Large intestine (tissue), 3 donors: Measurements from ENCODE around the gene IARS2. TPM values are rescaled to one million over a fixed set of nuclear protein-coding genes. Genes with fewer than 3 reads are reported as not detected.

Source experiments
- DNase-seq, 2 donors: peaks; one replicate each; pipeline versions ENCODE4 v3.0.0 to v3.0.0-alpha.2; 2013
- H3K27ac ChIP-seq: one replicate; pipeline ENCODE4 v1.5.1; 2013; ENCODE audit warnings: low read length
- H3K27me3 ChIP-seq: 2 replicates; pipeline ENCODE4 v1.6.1; 2013; ENCODE audit warnings: low read length; ENCODE audit not compliant: control insufficient read depth, insufficient read depth
- H3K36me3 ChIP-seq: 2 replicates; pipeline ENCODE4 v1.6.1; 2013; ENCODE audit warnings: low read length; ENCODE audit not compliant: control insufficient read depth, insufficient read depth
- H3K4me1 ChIP-seq: one replicate; pipeline ENCODE4 v1.6.1; 2013; ENCODE audit warnings: low read length; ENCODE audit not compliant: control insufficient read depth, insufficient read depth
- H3K4me3 ChIP-seq: one replicate; pipeline ENCODE4 v1.5.1; 2013; ENCODE audit warnings: low read length
- H3K9me3 ChIP-seq: one replicate; pipeline ENCODE4 v1.6.1; 2013; ENCODE audit warnings: mild to moderate bottlenecking, low read depth, low read length, moderate library complexity; ENCODE audit not compliant: control insufficient read depth
- WGBS: methylation state at CpG from one replicate; pipeline ENCODE4 v1.1.5; 2013; ENCODE audit warnings: low lambda C conversion rate; ENCODE audit not compliant: insufficient coverage; 5-methylcytosine and 5-hydroxymethylcytosine counted together
- polyA plus RNA-seq: library from polyadenylated mRNA; unstranded; fragments of 120-200 nt; gene quantifications from one replicate; pipeline ENCODE4 v1.2.1, GENCODE V29; 2013

The IARS2 gene
- polyA plus RNA-seq, 1 donor, result 75.9 TPM

DNA sequence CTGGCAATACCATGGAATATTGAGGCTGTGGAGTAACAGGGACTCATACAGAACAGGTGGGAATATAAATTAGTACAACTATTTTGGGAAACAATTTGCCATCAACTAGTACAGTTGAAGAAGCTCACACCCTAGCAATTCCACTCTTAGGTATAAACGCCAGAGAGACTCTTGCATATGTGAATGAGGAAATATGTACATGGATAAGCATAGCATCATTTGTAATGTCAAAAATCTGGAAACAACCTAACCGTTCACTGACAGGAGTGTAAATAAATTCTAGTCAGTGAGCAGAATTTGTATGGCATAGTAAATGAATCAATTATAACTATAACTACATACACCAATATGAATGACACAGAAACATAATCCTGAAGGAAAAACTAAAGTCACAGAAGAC is 94.6 kb downstream of the IARS2 start:
- H3K27me3 ChIP-seq, result no peaks in the 10 kb centered on the region

DNA sequence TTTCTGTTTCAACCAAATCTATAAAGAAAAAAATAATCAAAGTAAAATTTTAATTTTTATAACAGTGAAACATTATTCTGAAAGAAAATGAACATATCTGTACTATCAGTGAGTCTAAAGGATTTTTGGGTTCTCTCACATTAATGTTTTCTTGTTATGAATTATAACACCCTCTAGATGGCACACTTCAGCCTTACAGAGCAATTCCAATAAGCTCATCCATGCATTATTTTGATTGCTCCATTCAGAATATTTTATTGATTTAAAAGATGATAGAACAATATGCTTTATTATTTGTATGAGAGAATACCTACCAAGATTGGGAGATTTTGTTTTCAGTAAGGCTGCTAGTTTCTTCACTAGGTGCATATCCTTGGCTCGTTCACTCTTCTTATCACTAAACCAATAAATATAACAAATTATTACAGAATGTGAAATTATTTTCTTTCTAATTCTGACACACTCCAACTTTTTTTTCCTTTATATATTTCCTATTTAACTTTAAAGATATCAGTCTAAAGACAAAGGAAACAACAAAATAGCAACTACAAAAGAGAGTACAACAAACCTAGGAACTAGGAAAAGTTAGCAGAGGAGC is 95.9 kb downstream of the IARS2 start:
- 67% methylated on average over 1 of the region's 1 CpG for WGBS

More for the DNA sequence above, 94.6 kb downstream of the IARS2 start:
- WGBS, result no CpG with 5 or more reads among the region's 2 CpGs
- H3K9me3 ChIP-seq, result no peaks in the 10 kb centered on the region
- no peak for DNase-seq
- peaks cover 54% of the 10 kb centered on the region for H3K36me3 ChIP-seq
- H3K4me3 ChIP-seq, result no peak overlapping the region
- H3K27ac ChIP-seq, result no peak overlapping the region
- H3K4me1 ChIP-seq, result no peaks in the 10 kb centered on the region

DNA sequence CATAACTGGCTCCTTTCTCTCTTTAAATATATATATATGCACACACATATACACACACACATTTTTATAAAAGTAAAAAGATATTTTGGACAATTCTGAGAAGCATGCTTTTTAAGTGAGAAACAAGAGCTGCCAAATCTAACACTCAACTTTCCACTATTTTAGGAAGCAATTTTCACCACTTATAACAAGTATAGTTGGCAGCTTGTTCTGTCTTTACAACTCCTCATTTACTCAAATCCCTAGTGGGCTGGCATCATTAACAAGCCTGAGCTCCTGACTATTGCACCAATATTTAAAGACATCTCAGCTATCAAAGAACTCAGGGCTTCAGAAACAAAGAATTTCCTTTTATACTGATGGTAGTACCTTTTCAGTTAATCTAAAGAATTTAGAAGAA is 101.8 kb downstream of the IARS2 start:
- Histone ChIP-seq H3K9me3 (no peaks in the 10 kb centered on the region), H3K27me3 (no peaks in the 10 kb centered on the region), H3K27ac (no peak overlapping the region), H3K36me3 (peaks cover 43% of the 10 kb centered on the region), H3K4me1 (no peaks in the 10 kb centered on the region), H3K4me3 (no peak overlapping the region)
- no peak for DNase-seq

More for the DNA sequence above, 95.9 kb downstream of the IARS2 start:
- no peaks in the 10 kb centered on the region for H3K4me1 ChIP-seq
- no peak for DNase-seq
- no peaks in the 10 kb centered on the region for H3K9me3 ChIP-seq
- H3K36me3 ChIP-seq, result peaks cover 60% of the 10 kb centered on the region
- H3K4me3 ChIP-seq, result no peak overlapping the region
- no peaks in the 10 kb centered on the region for H3K27me3 ChIP-seq
- no peak overlapping the region for H3K27ac ChIP-seq

Other genes with a start within 250 kb of the IARS2 start
- 24.3 TPM for gene SLC30A10, start 165.6 kb upstream of the IARS2 start, polyA plus RNA-seq
- gene EPRS1, start 47.6 kb upstream of the IARS2 start, polyA plus RNA-seq, result 74.0 TPM
- gene BPNT1, start 4.3 kb upstream of the IARS2 start, polyA plus RNA-seq, result 41.3 TPM
- 27.7 TPM for gene RAB3GAP2, start 178.3 kb downstream of the IARS2 start, polyA plus RNA-seq